Right lobe of liver (tissue), 6 donors: Measurements from ENCODE around the gene CCNE1. TPM values are rescaled to one million over a fixed set of nuclear protein-coding genes. Genes with fewer than 3 reads are reported as not detected.

Experiments used
- ATAC-seq, 4 donors: fragments of 200-7000 bp; cut with Tn5 transposase; one replicate each; pipeline ENCODE4 v1.9.1; 2020; ENCODE audit warnings: mild to moderate bottlenecking in 4 of 4, moderate library complexity in 4 of 4
- DNase-seq, 3 donors: peaks; one replicate each; pipeline ENCODE4 v3.0.0-alpha.2; 2020
- H3K27ac ChIP-seq, 3 donors: fragments of 200-600 bp; one replicate each; pipeline ENCODE4 v1.8.0; 2022
- H3K27me3 ChIP-seq, 2 donors: fragments of 200-600 bp; one replicate each; pipeline ENCODE4 v1.8.0; 2022
- H3K36me3 ChIP-seq, 4 donors: fragments of 200-600 bp; sonication (generic) in 1 of 4; one replicate each; pipeline versions ENCODE4 v1.5.1 to v1.8.0; 2017 to 2022; ENCODE audit warnings: control low read depth in 1 of 4
- H3K4me1 ChIP-seq, 4 donors: fragments of 200-600 bp; sonication (generic) in 1 of 4; one replicate each; pipeline versions ENCODE4 v1.5.1 to v1.8.0; 2017 to 2022; ENCODE audit warnings: control low read depth in 1 of 4
- H3K4me3 ChIP-seq, 3 donors: fragments of 200-600 bp; one replicate each; pipeline ENCODE4 v1.8.0; 2022
- H3K9me3 ChIP-seq, 4 donors: fragments of 200-600 bp; sonication (generic) in 1 of 4; one replicate each; pipeline versions ENCODE4 v1.5.1 to v1.8.0; 2017 to 2022; ENCODE audit warnings: control low read depth in 1 of 4
- POLR2A ChIP-seq: fragments of 450-650 bp; IDR thresholded peaks from one replicate; pipeline ENCODE4 v1.6.1; 2017; ENCODE audit warnings: antibody characterized with exemption, mild to moderate bottlenecking
- WGBS: methylation state at CpG from one replicate; pipeline ENCODE4 v1.1.6; 2018; ENCODE audit warnings: low coverage, low lambda C conversion rate; ENCODE audit not compliant: insufficient coverage; ENCODE audit errors: missing lambda C conversion rate; 5-methylcytosine and 5-hydroxymethylcytosine counted together
- intact Hi-C, 2 donors: fragments of 100-400 bp; cut with DNase I; formaldehyde crosslinking; loops; one replicate each; pipeline versions ENCODE4 v1.11.2 to v1.14.1; 2022
- total RNA-seq, 6 experiments: library from RNA; depleted of rRNA in 2 of 6; stranded (reverse); fragments of >200 nt in 2 of 6; fragmentation: NEBNext Ultra II Directional in 3 of 6; extraction: Animal tissue kit (Norgen Biotek cat#: 25700) in 3 of 6; gene quantifications; one replicate each; pipeline versions ENCODE4 v1.1.0 to v1.2.4, GENCODE V29; 2016 to 2023
- TF ChIP-seq, protein P1 (sequence below), 4 donors: fragments of 200-600 bp in 3 of 4; fragments of 450-650 bp in 1 of 4; IDR thresholded peaks; one replicate each; pipeline versions ENCODE4 v1.5.1 to v1.8.0; 2016 to 2022; ENCODE audit warnings: antibody characterized with exemption in 4 of 4, mild to moderate bottlenecking in 2 of 4
- donor health status: DM: no; HTN: yes; CAD: no.
- donor health status: DM: no; HTN: no; CAD: no.
- donor health status: DM: no; HTN: no; CAD: no.
- donor health status: DM: no; HTN: yes; CAD: no.
- donor health status: DM: no; HTN: yes; CAD: no.

CCNE1 gene
- total RNA-seq, 6 experiments from 2014 or later, result 0.26 to 2.2 (median 0.90) TPM

DNA sequence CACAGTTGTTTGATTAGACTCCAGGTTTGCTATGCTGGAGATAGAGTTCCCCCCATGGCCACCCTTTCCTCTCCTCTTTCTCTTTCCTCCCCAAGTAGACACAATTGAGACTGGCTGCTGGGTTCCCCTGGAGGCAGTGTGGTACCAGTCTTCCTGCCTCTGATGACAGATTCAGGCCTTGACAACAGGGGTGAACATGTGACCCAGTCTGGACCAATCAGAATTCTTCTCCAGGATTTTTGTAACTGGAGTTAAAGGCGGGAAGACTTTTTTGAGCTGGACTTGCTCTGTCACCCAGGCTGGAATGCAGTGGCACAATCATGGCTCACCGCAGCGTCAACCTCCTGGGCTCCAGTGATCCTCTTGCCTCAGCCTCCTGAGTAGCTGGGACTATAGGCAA, 48.7 kb downstream of the CCNE1 start:
- Histone ChIP-seq H3K9me3 (no peaks in the 10 kb centered on the region), H3K4me3 (no peak overlapping the region), H3K36me3 (no peaks in the 10 kb centered on the region), H3K27ac (no peak overlapping the region), H3K27me3 (no peaks in the 10 kb centered on the region), H3K4me1 (no peaks in the 10 kb centered on the region)
- no peak for ATAC-seq
- no peak for TF ChIP-seq POLR2A
- TF ChIP-seq, protein P1, sequence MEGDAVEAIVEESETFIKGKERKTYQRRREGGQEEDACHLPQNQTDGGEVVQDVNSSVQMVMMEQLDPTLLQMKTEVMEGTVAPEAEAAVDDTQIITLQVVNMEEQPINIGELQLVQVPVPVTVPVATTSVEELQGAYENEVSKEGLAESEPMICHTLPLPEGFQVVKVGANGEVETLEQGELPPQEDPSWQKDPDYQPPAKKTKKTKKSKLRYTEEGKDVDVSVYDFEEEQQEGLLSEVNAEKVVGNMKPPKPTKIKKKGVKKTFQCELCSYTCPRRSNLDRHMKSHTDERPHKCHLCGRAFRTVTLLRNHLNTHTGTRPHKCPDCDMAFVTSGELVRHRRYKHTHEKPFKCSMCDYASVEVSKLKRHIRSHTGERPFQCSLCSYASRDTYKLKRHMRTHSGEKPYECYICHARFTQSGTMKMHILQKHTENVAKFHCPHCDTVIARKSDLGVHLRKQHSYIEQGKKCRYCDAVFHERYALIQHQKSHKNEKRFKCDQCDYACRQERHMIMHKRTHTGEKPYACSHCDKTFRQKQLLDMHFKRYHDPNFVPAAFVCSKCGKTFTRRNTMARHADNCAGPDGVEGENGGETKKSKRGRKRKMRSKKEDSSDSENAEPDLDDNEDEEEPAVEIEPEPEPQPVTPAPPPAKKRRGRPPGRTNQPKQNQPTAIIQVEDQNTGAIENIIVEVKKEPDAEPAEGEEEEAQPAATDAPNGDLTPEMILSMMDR (IDR thresholded peaks at IDR 0.05), result no peak
- intact Hi-C loops, result no loop called here
- DNase-seq, result peak in 1 of 3 donors; percentile 11
- WGBS, result no CpG with 5 or more reads among the region's 3 CpGs

DNA sequence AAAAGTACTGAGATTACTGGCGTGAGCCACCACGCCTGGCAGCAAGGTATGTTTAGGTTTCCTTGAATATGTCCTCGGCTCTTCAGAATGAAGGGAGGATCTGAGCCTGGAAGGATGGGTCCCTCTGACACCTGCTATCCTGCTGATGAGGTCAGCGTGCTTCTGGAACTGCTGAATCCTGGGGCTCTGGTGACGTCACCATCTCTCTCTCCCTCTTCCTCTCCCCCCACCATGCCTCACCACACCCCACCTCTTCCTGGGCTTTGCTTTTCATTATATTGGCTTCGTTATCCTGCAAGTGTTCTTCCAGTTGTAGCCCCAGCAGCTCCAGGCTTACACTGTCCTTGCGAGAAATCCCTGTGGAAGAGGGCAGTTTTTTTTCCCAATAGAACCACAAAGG, 49.8 kb downstream of the CCNE1 start:
- intact Hi-C loops, result no loop called here
- Histone ChIP-seq H3K27ac (no peak overlapping the region), H3K36me3 (no peaks in the 10 kb centered on the region), H3K4me3 (no peak overlapping the region), H3K27me3 (no peaks in the 10 kb centered on the region), H3K9me3 (no peaks in the 10 kb centered on the region), H3K4me1 (no peaks in the 10 kb centered on the region)
- peak in 1 of 3 donors; percentile 11 for DNase-seq
- WGBS, result 53% methylated on average over 4 of the region's 7 CpGs
- TF ChIP-seq, protein P1 (IDR thresholded peaks at IDR 0.05), result no peak
- no peak for TF ChIP-seq POLR2A
- no peak for ATAC-seq

DNA sequence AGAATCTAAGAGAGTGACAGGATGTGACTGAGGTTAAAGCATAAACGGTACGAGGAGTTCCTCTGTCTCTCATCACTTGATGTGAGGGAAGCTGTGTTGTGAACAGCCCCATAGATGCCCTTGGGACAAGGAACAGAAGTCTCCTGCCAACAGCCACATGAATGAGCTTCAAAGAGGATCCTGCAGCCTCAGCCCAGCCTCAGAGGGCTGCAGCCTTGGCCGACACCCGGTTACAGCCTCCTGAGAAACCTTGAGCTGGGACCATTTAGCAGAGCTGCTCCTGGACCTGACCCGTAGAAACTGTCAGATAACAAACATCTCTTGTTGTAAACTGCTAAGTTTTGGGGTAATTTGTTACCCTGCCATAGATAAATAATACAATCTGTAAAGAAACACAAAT, 54.2 kb downstream of the CCNE1 start:
- ATAC-seq, result no peak
- H3K4me3 ChIP-seq, result no peak overlapping the region
- WGBS, result 39% methylated on average over 3 of the region's 5 CpGs
- intact Hi-C loops, result no loop called here
- H3K27ac ChIP-seq, result no peak overlapping the region
- H3K36me3 ChIP-seq, result no peaks in the 10 kb centered on the region
- TF ChIP-seq, protein P1 (IDR thresholded peaks at IDR 0.05), result no peak
- TF ChIP-seq POLR2A, result no peak
- peak in 1 of 3 donors; percentile 17 for DNase-seq
- H3K4me1 ChIP-seq, result no peaks in the 10 kb centered on the region
- H3K27me3 ChIP-seq, result no peaks in the 10 kb centered on the region
- H3K9me3 ChIP-seq, result no peaks in the 10 kb centered on the region

DNA sequence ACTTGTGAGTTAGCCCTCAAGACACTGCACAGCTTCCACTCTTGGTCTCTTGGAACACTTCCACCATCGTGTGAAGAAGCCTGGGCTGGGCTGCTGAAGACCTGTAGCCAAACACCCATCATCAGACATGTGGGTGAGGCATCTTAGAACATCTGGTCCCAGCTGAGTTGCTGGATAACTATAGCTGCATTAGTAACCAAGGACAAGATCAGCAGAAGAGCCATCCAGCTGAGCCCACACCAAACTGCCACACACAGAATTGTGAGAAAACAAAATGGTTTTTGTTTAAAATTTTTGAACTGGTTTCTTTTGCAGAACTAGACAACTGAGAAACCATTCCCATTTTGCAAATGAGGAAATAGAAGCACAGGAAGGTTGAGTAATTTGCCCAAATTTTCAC, 56.2 kb downstream of the CCNE1 start:
- Histone ChIP-seq H3K4me1 (peaks cover 0 to 3% (median 0%) of the 10 kb centered on the region in 4 donors), H3K36me3 (no peaks in the 10 kb centered on the region), H3K27ac (no peak overlapping the region), H3K9me3 (no peaks in the 10 kb centered on the region), H3K27me3 (no peaks in the 10 kb centered on the region), H3K4me3 (no peak overlapping the region)
- WGBS, result 50% methylated on average over 1 of the region's 1 CpG
- intact Hi-C loops, result no loop called here
- peak in 1 of 3 donors; percentile 3 for DNase-seq
- TF ChIP-seq, protein P1 (IDR thresholded peaks at IDR 0.05), result no peak
- TF ChIP-seq POLR2A, result no peak
- ATAC-seq, result no peak

DNA sequence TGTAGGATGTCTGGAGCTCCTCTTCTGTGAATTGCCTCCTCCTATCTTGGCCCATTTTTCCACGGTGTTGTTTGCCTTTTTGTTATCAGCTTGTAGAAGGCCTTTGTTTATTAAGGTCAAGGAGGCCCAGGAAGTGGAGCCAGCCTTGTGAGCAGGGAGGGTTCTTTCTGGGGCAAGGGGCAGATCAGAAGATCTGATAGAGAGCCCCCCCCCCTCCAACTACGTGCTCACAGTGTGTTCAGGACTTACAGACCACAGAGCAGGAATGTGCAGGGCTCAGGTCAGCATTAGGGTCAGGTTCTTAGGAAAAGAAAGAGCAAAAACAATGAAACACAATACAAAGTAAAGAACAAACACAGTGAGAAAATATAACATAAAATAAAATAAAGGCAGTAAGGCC, 59.4 kb downstream of the CCNE1 start:
- no peaks in the 10 kb centered on the region for H3K36me3 ChIP-seq
- peaks cover 0 to 10% (median 0%) of the 10 kb centered on the region in 4 donors for H3K4me1 ChIP-seq
- H3K27ac ChIP-seq, result no peak overlapping the region
- no peak overlapping the region for H3K4me3 ChIP-seq
- intact Hi-C loops, result loop anchor here (10.0 kb wide), 1 partner anchor 106 kb away; no protein-coding TSS in a partner anchor
- ATAC-seq, result no peak
- peak in 1 of 3 donors; percentile 15 for DNase-seq
- TF ChIP-seq, protein P1 (IDR thresholded peaks at IDR 0.05), result no peak
- TF ChIP-seq POLR2A, result no peak
- H3K9me3 ChIP-seq, result no peaks in the 10 kb centered on the region
- WGBS, result 25% methylated on average over 2 of the region's 2 CpGs
- H3K27me3 ChIP-seq, result no peaks in the 10 kb centered on the region
